Activated CD4-positive, alpha-beta memory T cell treated with anti-CD3 and anti-CD28 coated beads for 36 hours (primary cell): Measurements from ENCODE around the gene UBE2B. TPM values are rescaled to one million over a fixed set of nuclear protein-coding genes. Genes with fewer than 3 reads are reported as not detected.

ENCODE experiments used
- CTCF ChIA-PET: fragments of 350-600 bp; sonication (Branson Sonifier 250); formaldehyde crosslinking; loops from one replicate; lab custom pipeline; 2021; ENCODE audit warnings: antibody characterized with exemption, inconsistent platforms; lab: Charles Lee
- POLR2A ChIA-PET: fragments of 350-600 bp; sonication (Branson Sonifier 250); formaldehyde crosslinking; loops from one replicate; lab custom pipeline; 2021; ENCODE audit warnings: antibody characterized with exemption; lab: Charles Lee
- DNase-seq: peaks from one replicate; pipeline ENCODE4 v3.0.0-alpha.2; 2020
- H3K27ac Mint-ChIP-seq: one replicate; pipeline ENCODE4 v1.8.0; 2021; ENCODE audit warnings: mixed read lengths
- H3K27me3 Mint-ChIP-seq: one replicate; pipeline ENCODE4 v1.8.0; 2021; ENCODE audit warnings: mixed read lengths
- H3K36me3 Mint-ChIP-seq: one replicate; pipeline ENCODE4 v1.8.0; 2021; ENCODE audit warnings: mixed read lengths
- H3K4me1 Mint-ChIP-seq: one replicate; pipeline ENCODE4 v1.8.0; 2021; ENCODE audit warnings: low read depth, mixed read lengths
- H3K4me3 Mint-ChIP-seq: one replicate; pipeline ENCODE4 v1.8.0; 2021; ENCODE audit warnings: mild to moderate bottlenecking, mixed read lengths
- H3K9me3 Mint-ChIP-seq: one replicate; pipeline ENCODE4 v1.8.0; 2021; ENCODE audit warnings: mixed read lengths
- intact Hi-C: fragments of 100-400 bp; cut with micrococcal nuclease; formaldehyde crosslinking; loops from one replicate; pipeline ENCODE4 v1.15.1; 2023
- total RNA-seq, 2 experiments: library from RNA; stranded (reverse); gene quantifications; one replicate each; pipeline ENCODE4 v1.2.3, GENCODE V29; 2021

Gene UBE2B
- total RNA-seq, 2 experiments from 2014 or later: 124 TPM

DNA sequence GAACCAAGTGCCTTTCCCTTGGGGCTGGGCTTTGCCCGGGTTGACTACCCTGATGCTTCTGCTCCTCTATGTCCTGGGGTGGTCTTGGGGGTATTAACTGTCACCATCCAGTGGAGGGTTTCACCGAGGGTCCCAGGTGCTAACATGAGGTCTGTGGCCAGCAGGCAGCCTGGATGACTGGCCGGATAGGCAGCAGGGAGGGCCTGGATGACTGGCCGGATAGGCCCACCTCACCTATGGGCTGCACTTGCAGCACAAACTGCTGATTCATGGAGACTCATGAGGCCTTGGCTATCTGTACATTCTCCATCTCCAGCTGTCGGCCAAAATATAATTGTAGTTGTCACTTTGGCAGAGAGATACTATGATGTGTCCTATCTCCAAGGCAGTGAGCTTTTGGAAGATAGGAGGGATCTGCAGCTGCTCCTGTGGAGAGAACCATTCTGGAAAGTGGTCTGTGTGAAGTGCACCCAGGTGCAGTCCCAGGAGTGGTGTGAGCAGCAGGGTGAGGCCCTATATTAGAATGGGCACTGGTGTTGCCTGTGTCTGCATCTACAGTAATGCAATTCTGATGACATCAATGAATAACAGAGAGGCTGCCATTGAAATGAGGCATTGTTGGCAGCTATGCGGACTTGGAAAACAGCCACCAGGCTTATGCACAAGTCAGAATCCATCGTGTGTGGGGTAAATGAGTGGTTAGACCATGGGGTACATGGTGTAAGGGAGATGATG, 66.6 kb downstream of the UBE2B start:
- ChIA-PET CTCF (interaction anchor here (0.7 to 1.4 kb wide), 3 partner anchors 28 to 149 kb away, joined by 3 to 6 read pairs (median 3); no protein-coding TSS in a partner anchor), POLR2A (interaction anchor here (1.9 to 2.3 kb wide), 2 partner anchors 65 to 66 kb away, joined by 6 to 7 read pairs; partner anchors contain the start of gene UBE2B)
- Mint-ChIP-seq H3K9me3 (no peaks in the 10 kb centered on the region), H3K36me3 (no peaks in the 10 kb centered on the region), H3K27ac (no peak overlapping the region), H3K4me1 (peaks cover 22% of the 10 kb centered on the region), H3K27me3 (no peaks in the 10 kb centered on the region), H3K4me3 (no peak overlapping the region)
- no peak for DNase-seq
- intact Hi-C loops: loop anchor here (1.0 to 2.0 kb wide), 2 partner anchors 65 to 88 kb away; no protein-coding TSS in a partner anchor

DNA sequence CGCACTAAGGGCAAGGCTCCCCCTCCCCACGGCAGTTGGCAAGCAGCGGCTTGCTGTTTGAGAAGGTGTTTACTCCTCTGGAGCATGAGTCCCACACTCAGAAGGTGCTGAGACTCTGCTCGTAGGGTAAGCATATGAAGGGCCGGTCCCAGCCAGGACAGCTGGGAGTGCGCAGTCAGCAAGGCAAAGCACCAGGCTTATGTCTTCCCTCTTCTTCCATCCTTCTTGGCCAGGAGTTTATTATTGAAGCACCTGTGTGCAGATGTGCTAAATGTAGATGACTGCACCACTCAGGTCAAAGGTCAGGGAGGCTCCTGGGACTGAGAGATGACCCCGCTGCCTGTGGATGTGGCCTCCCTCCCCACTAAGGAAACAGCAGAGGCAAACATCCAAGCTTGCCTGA, 67.4 kb downstream of the UBE2B start:
- H3K9me3 Mint-ChIP-seq: no peaks in the 10 kb centered on the region
- ChIA-PET CTCF (interaction anchor here (0.6 kb wide), 1 partner anchor 64 kb away, joined by 3 read pairs; no protein-coding TSS in a partner anchor), POLR2A (no interaction called here)
- H3K27ac Mint-ChIP-seq: no peak overlapping the region
- peaks cover 21% of the 10 kb centered on the region for H3K4me1 Mint-ChIP-seq
- DNase-seq: no peak
- intact Hi-C loops: no loop called here
- H3K4me3 Mint-ChIP-seq: no peak overlapping the region
- no peaks in the 10 kb centered on the region for H3K27me3 Mint-ChIP-seq
- H3K36me3 Mint-ChIP-seq: no peaks in the 10 kb centered on the region

DNA sequence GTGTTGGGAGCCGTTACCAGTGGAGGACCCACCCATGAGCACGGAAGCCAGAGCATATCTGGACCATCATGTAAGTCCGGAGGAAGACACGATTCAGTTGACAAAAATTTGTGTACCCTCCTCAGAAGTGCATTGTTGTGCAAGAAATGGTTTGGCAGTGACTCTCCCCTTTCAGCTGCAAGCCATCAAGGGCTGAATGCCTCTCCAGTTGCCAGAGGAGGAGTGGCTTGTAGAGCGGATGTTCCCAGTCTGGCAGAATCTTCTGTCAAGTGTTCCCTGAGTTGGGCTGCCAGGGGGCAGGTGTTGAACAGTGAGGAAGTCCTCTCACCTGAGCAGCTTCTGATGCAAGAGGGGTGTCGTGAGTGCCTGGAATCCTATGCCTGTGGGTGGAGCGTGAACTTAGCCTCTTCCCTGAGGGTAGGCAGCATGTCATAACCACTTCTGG, 67.9 kb downstream of the UBE2B start:
- no peak overlapping the region for H3K4me3 Mint-ChIP-seq
- no peaks in the 10 kb centered on the region for H3K36me3 Mint-ChIP-seq
- no peaks in the 10 kb centered on the region for H3K27me3 Mint-ChIP-seq
- intact Hi-C loops: no loop called here
- POLR2A ChIA-PET: no interaction called here
- CTCF ChIA-PET: no interaction called here
- no peak overlapping the region for H3K27ac Mint-ChIP-seq
- H3K9me3 Mint-ChIP-seq: no peaks in the 10 kb centered on the region
- no peak for DNase-seq
- peaks cover 20% of the 10 kb centered on the region for H3K4me1 Mint-ChIP-seq

DNA sequence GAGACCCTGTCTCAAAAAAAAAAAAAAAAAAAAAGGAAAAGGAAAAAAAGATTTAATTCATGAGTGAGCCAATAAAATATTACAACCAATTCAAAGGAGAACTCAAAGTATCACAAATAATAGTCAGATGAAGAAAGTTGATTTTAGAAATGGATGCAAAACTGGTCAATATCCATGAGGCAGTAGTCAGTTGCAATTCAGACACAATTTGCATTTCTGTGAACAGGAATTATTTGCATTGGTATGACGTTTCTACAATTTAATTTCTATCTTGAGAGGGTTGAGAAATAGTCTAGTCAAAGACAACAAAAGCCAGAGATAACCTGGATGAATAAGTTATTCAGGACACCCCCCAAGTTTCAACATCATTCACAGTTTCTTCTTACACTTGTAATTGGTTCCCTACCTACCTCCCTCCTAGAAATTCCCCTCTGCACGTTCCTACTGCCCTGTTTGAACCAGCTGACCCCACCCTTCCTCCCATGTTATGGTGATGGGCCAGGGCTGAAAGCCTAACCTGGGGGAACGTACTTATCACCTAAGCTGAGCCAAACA, 68.9 kb downstream of the UBE2B start:
- POLR2A ChIA-PET: no interaction called here

More for the DNA sequence above, 68.9 kb downstream of the UBE2B start:
- peaks cover 19% of the 10 kb centered on the region for H3K4me1 Mint-ChIP-seq
- CTCF ChIA-PET: no interaction called here
- no peaks in the 10 kb centered on the region for H3K27me3 Mint-ChIP-seq
- no peaks in the 10 kb centered on the region for H3K9me3 Mint-ChIP-seq
- H3K4me3 Mint-ChIP-seq: no peak overlapping the region
- no peak for DNase-seq
- H3K27ac Mint-ChIP-seq: no peak overlapping the region
- intact Hi-C loops: no loop called here
- H3K36me3 Mint-ChIP-seq: no peaks in the 10 kb centered on the region

Other genes with a start within 250 kb of the UBE2B start
- 100 to 1,000 TPM; 284 to 286 TPM for gene SKP1, start 194.6 kb upstream of the UBE2B start, total RNA-seq
- 100 to 1,000 TPM; 144 to 164 TPM for gene PPP2CA, start 145.5 kb upstream of the UBE2B start, total RNA-seq
- gene CDKL3, start 4.4 kb upstream of the UBE2B start, total RNA-seq: 1 to 10 TPM; 2.8 to 3.0 TPM
- 10 to 100 TPM; 32.0 to 33.3 TPM for gene CDKN2AIPNL, start 40.3 kb downstream of the UBE2B start, total RNA-seq
- 10 to 100 TPM; 79.4 to 81.6 TPM for gene JADE2, start 154.1 kb downstream of the UBE2B start, total RNA-seq